Esophagus (tissue), 2 donors: ENCODE data around the gene PDZD2. TPM values are rescaled to one million over a fixed set of nuclear protein-coding genes. Genes with fewer than 3 reads are reported as not detected.

ENCODE experiments used
- H3K27ac ChIP-seq, 2 donors: one replicate each; pipeline ENCODE4 v1.5.1; 2013; ENCODE audit warnings: low read depth in 2 of 2, mild to moderate bottlenecking in 2 of 2, inconsistent platforms in 1 of 2, low read length in 1 of 2, moderate library complexity in 1 of 2
- H3K27me3 ChIP-seq, 2 donors: one replicate each; pipeline ENCODE4 v1.6.1; 2013; ENCODE audit warnings: low read length in 2 of 2, control low read depth in 1 of 2, mild to moderate bottlenecking in 1 of 2; ENCODE audit not compliant: insufficient read depth in 2 of 2, control insufficient read depth in 1 of 2
- H3K36me3 ChIP-seq, 2 donors: one replicate each; pipeline ENCODE4 v1.6.1; 2013; ENCODE audit warnings: low read length in 1 of 2; ENCODE audit not compliant: control insufficient read depth in 2 of 2, insufficient read depth in 2 of 2
- H3K4me1 ChIP-seq, 2 donors: one replicate each; pipeline ENCODE4 v1.6.1; 2013; ENCODE audit warnings: low read length in 1 of 2; ENCODE audit not compliant: control insufficient read depth in 2 of 2, insufficient read depth in 2 of 2
- H3K4me3 ChIP-seq, 2 donors: one replicate each; pipeline ENCODE4 v1.5.1; 2013; ENCODE audit warnings: low read length in 2 of 2, mild to moderate bottlenecking in 2 of 2, low read depth in 1 of 2, moderate library complexity in 1 of 2
- H3K9me3 ChIP-seq, 2 donors: one replicate each; pipeline ENCODE4 v1.6.1; 2013; ENCODE audit warnings: mild to moderate bottlenecking in 2 of 2, low read depth in 1 of 2, low read length in 1 of 2, moderate library complexity in 1 of 2; ENCODE audit not compliant: control insufficient read depth in 2 of 2, insufficient read depth in 1 of 2
- WGBS, 2 donors: extraction: QIAGEN DNeasy Blood & Tissue Kit; methylation state at CpG; one replicate each; pipeline ENCODE4 v1.1.7; 2013; 5-methylcytosine and 5-hydroxymethylcytosine counted together
- polyA plus RNA-seq, 2 donors: library from polyadenylated mRNA; stranded (reverse); fragments of 200-250 nt; gene quantifications; one replicate each; pipeline ENCODE4 v1.2.3, GENCODE V29; 2013
- donor health status: healthy with polysubstance abuse.
- donor health status: Bipolar disorder and iron deficiency.

The PDZD2 gene
- polyA plus RNA-seq, 2 donors = 6.6 to 15.3 TPM

DNA sequence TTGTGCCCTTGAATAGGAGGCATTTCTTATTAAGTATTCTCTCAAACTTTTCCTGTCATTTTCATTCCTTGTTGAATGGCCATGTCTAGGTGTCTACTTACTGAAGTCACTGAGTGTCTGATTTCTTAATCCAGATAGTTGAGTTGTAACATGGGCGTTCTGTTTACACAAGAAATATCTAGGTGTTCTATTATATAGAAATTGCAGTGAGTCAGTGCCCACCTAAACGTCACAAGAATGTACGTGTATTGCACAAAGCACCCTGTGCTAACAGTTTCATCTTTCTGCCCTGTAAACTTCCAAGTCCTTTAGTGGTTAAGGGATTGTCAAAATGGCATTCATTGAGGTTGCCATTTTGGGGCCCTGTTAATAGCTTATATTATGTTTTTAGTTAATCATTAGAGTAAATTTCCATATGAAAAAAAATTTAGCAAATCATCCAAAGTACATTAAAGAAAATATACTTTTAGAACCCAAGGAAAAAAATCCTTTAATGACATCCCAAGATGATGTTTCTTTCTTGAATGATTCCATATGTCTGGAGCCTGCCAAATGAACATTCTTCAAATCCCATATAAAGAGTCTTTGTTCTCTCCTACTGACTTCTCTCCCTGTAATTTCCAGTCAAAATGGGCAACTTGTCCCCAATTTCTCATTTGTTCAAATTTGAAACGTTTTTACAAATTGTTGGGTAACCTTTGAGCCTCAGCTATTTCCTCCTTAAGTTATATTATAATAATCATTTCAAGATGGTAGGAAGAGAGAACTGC lies 421.0 kb downstream of the PDZD2 start:
- H3K27me3 ChIP-seq = no peaks in the 10 kb centered on the region
- no peak overlapping the region for H3K27ac ChIP-seq
- peaks cover 0 to 2% of the 10 kb centered on the region in 2 donors for H3K4me1 ChIP-seq
- H3K36me3 ChIP-seq = peaks cover 0 to 3% of the 10 kb centered on the region in 2 donors
- no peaks in the 10 kb centered on the region for H3K9me3 ChIP-seq
- no peak overlapping the region for H3K4me3 ChIP-seq
- WGBS, 2 donors = 53 to 67% methylated on average over 4 of the region's 4 CpGs

DNA sequence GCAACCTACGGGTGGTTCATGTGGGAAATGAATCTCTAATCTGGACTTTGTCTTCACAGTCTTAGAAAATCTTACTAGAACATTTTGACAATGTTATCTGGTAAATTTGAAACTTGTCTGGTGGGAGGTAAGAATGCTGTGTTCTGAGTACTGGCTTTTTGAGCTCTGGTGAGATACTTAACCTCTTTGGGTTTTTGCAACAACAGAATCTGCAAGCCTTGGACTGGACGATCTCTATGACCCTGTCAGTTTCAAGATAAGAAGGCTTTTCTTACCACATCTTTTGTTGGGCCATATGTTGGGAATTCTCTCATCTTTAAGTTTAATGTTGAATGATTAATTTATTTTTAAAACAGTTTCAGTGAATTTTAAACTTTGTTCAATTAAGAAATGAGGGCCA lies 422.3 kb downstream of the PDZD2 start:
- H3K4me1 ChIP-seq = peaks cover 0 to 2% of the 10 kb centered on the region in 2 donors
- H3K9me3 ChIP-seq = no peaks in the 10 kb centered on the region
- H3K4me3 ChIP-seq = no peak overlapping the region
- H3K27ac ChIP-seq = no peak overlapping the region
- 67 to 82% methylated on average over 2 of the region's 2 CpGs for WGBS, 2 donors
- H3K27me3 ChIP-seq = no peaks in the 10 kb centered on the region
- peaks cover 0 to 3% of the 10 kb centered on the region in 2 donors for H3K36me3 ChIP-seq

- H3K36me3 ChIP-seq = peaks cover 0 to 4% of the 10 kb centered on the region in 2 donors
Measured at GRCh38 chr5:32066448-32066847, 427.5 kb downstream of the PDZD2 start.

GRCh38 chr5:32067774-32068470 lies 429.0 kb downstream of the PDZD2 start:
- H3K4me3 ChIP-seq = no peak overlapping the region
- H3K36me3 ChIP-seq = peaks cover 0 to 7% of the 10 kb centered on the region in 2 donors
- no peaks in the 10 kb centered on the region for H3K9me3 ChIP-seq
- H3K27ac ChIP-seq = no peak overlapping the region
- WGBS, 2 donors = 87% methylated on average over 5 of the region's 5 CpGs
- no peaks in the 10 kb centered on the region for H3K4me1 ChIP-seq
- no peaks in the 10 kb centered on the region for H3K27me3 ChIP-seq

More at GRCh38 chr5:32066448-32066847, 427.5 kb downstream of the PDZD2 start:
- Histone ChIP-seq H3K4me1 (no peaks in the 10 kb centered on the region), H3K27ac (no peak overlapping the region), H3K9me3 (no peaks in the 10 kb centered on the region), H3K27me3 (no peaks in the 10 kb centered on the region), H3K4me3 (no peak overlapping the region)
- WGBS, 2 donors = 77 to 85% methylated on average over 5 of the region's 5 CpGs

DNA sequence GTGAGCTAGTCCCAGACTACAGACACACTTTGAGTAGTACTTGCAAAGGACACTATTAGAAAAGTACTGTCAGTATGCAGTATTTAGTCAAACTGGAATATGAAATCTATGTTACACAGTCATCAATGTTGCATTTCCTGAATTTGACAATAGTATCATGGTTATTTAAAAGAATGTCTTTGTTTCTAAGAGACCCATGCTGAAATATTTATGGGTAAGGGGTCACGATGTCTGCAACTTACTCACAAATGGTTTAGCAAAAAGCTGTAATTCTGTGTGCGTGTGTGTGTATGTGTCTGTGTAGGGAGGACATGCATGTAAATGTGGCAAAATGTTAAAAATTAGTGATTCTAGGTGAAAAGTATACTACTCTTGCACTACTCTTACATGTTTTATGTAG lies 429.6 kb downstream of the PDZD2 start:
- H3K4me1 ChIP-seq = no peaks in the 10 kb centered on the region
- no peaks in the 10 kb centered on the region for H3K9me3 ChIP-seq
- H3K27ac ChIP-seq = no peak overlapping the region
- no peak overlapping the region for H3K4me3 ChIP-seq
- peaks cover 0 to 9% of the 10 kb centered on the region in 2 donors for H3K36me3 ChIP-seq
- H3K27me3 ChIP-seq = no peaks in the 10 kb centered on the region
- 70 to 82% methylated on average over 2 of the region's 2 CpGs for WGBS, 2 donors

DNA sequence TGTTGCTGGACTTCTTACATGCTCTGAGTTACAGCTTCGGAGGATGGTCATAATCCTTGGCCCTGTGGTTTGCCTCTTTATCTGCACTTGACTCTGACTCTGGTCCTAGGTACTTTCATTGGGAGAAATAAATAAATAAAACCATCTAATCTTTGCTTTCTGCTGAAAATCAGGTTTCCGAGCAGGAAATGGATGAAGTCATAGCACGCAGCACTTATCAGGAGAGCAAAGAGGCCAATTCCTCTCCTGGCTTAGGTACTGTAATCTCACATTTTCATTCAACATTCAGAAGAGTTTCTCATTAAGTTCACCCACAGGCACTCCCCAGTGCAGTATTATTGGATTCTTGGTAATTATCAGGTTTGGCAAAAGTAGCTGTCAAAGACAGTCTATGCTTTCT lies 430.5 kb downstream of the PDZD2 start:
- Histone ChIP-seq H3K4me1 (no peaks in the 10 kb centered on the region), H3K27ac (no peak overlapping the region), H3K36me3 (peaks cover 8 to 17% of the 10 kb centered on the region in 2 donors), H3K4me3 (no peak overlapping the region), H3K9me3 (no peaks in the 10 kb centered on the region), H3K27me3 (no peaks in the 10 kb centered on the region)
- 95% methylated on average over 3 of the region's 3 CpGs for WGBS, 2 donors

DNA sequence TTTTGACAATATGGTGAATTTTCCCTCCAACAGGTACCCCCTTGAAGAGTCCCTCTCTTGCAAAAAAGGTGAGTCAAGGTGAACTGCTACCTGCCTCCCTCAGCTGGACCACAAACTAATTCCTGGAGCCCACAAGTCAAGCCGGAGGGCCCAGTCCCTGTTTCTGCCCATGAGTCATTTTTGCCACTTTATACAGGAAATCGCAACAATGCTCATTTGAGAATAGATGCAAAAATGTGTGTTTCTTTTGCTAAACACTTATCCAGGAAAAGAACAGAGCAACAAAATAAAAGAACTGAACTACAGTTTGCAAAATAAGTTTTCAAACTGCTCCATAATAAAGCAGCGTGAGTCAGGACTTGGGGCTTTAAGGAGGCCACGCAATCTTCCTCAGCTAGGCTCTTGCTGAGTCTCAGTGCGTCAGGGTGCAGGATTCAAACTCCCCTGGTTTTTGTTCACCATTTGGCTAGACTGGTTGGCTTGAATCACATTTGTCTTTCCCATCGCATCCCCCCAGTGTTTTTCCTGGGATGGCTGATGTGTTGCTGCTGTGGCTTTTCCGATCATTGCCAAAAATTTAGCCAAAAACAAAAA lies 432.5 kb downstream of the PDZD2 start:
- 82 to 91% methylated on average over 7 of the region's 7 CpGs for WGBS, 2 donors
- Histone ChIP-seq H3K4me3 (no peak overlapping the region), H3K4me1 (no peaks in the 10 kb centered on the region), H3K9me3 (no peaks in the 10 kb centered on the region), H3K27ac (no peak overlapping the region), H3K36me3 (peaks cover 9 to 18% of the 10 kb centered on the region in 2 donors), H3K27me3 (no peaks in the 10 kb centered on the region)

DNA sequence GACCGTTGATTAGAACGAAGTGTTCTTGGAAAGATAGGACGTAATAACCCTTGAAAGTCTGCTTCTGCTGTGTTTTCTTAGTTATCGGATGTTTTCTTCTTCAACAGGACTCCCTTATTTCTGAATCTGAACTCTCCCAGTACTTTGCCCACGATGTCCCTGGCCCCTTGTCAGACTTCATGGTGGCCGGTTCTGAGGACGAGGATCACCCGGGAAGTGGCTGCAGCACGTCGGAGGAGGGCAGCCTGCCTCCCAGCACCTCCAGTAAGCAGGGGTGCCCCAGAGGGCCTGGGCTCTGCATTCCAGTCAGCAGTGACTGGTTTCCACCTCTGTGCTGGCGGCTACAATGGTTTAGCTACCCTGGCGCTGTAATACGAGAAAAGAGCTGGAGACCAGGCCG lies 433.1 kb downstream of the PDZD2 start:
- WGBS, 2 donors = 93 to 95% methylated on average over 14 of the region's 14 CpGs
- H3K9me3 ChIP-seq = no peaks in the 10 kb centered on the region
- H3K27me3 ChIP-seq = no peaks in the 10 kb centered on the region
- no peaks in the 10 kb centered on the region for H3K4me1 ChIP-seq
- no peak overlapping the region for H3K27ac ChIP-seq
- H3K36me3 ChIP-seq = peaks cover 9 to 18% of the 10 kb centered on the region in 2 donors
- H3K4me3 ChIP-seq = no peak overlapping the region

- Histone ChIP-seq H3K9me3 (no peaks in the 10 kb centered on the region), H3K4me1 (no peaks in the 10 kb centered on the region), H3K4me3 (no peak overlapping the region), H3K27ac (no peak overlapping the region), H3K36me3 (peaks cover 9 to 21% of the 10 kb centered on the region in 2 donors), H3K27me3 (no peaks in the 10 kb centered on the region)
- 73 to 75% methylated on average over 5 of the region's 5 CpGs for WGBS, 2 donors
Measured at GRCh38 chr5:32074401-32074800, 435.5 kb downstream of the PDZD2 start.
